NCI-H1417 (cell line): ENCODE results near the gene SETD4.
"Not testable (repeated sequence)": the region's sequence is repeated elsewhere in the genome, so short reads cannot be mapped to it uniquely, and the experiment has no call there.

Experiments used
- DNase-seq, 3 experiments: peaks; one replicate each; lab custom pipeline; 2025; lab: John Stamatoyannopoulos, UW

Gene SETD4

GRCh38 chr21:36077758-36078157, 17.4 kb upstream of the SETD4 start:
- no peak for DNase-seq

GRCh38 chr21:36076878-36077655, 16.7 kb upstream of the SETD4 start:
- DNase-seq = no peak

GRCh38 chr21:36075953-36076352, 15.6 kb upstream of the SETD4 start:
- no peak for DNase-seq

- DNase-seq = no peak
Observed at GRCh38 chr21:36075171-36075570, 14.8 kb upstream of the SETD4 start.

- DNase-seq = not testable (repeated sequence)
Observed at GRCh38 chr21:36073911-36074310, 13.6 kb upstream of the SETD4 start.

GRCh38 chr21:36073181-36073580, 12.9 kb upstream of the SETD4 start:
- DNase-seq = no peak

- no peak for DNase-seq
Observed at GRCh38 chr21:36072453-36073162, 12.3 kb upstream of the SETD4 start.

GRCh38 chr21:36070999-36071398, 10.7 kb upstream of the SETD4 start:
- no peak for DNase-seq

GRCh38 chr21:36069713-36070583, 9.6 kb upstream of the SETD4 start, which contains the start of gene CBR1:
Gene CBR1 (plus strand): TSS chr21:36070024. CDS start chr21:36070116, 92 bp downstream.
- peak; percentile 94 to 96 (median 95) for DNase-seq

GRCh38 chr21:36068748-36069398, 8.5 kb upstream of the SETD4 start:
- DNase-seq = no peak

GRCh38 chr21:36065497-36066036, 5.2 kb upstream of the SETD4 start:
- DNase-seq = peak in 1 of 3 experiments; percentile 49

GRCh38 chr21:36064085-36064460, 3.7 kb upstream of the SETD4 start:
- DNase-seq = no peak

GRCh38 chr21:36063375-36064084, 3.2 kb upstream of the SETD4 start:
- DNase-seq = no peak

- no peak for DNase-seq
Observed at GRCh38 chr21:36061445-36061844, 1.1 kb upstream of the SETD4 start.

- DNase-seq = peak in 1 of 3 experiments; percentile 93
Observed at GRCh38 chr21:36059823-36060158, 535 bp downstream of the SETD4 start.

- DNase-seq = no peak
Observed at GRCh38 chr21:36055551-36055950, 4.8 kb downstream of the SETD4 start.

- DNase-seq = no peak
Observed at GRCh38 chr21:36053715-36054062, 6.6 kb downstream of the SETD4 start.

GRCh38 chr21:36052860-36053714, 7.2 kb downstream of the SETD4 start:
- no peak for DNase-seq

- DNase-seq = no peak
Observed at GRCh38 chr21:36048357-36048756, 12.0 kb downstream of the SETD4 start.

GRCh38 chr21:36047139-36047538, 13.2 kb downstream of the SETD4 start:
- DNase-seq = no peak
